ENCODE results near the gene CCDC148.

Gene CCDC148

GRCh38 chr2:158143703-158144360, 312.7 kb downstream of the CCDC148 start:
- H3K9me2 ChIP-seq (replicated peaks; ENCODE audit: control insufficient read depth, low read length): no peaks in the 10 kb centered on the region
- no peaks in the 10 kb centered on the region for H3K4me1 ChIP-seq (ENCODE audit: control insufficient read depth, low read length)
- no peaks in the 10 kb centered on the region for H3K9me3 ChIP-seq (ENCODE audit: control insufficient read depth, insufficient read depth, low read length)
- TF ChIP-seq CTCF (IDR thresholded peaks at IDR 0.05; ENCODE audit: low read depth, low read length, poor library complexity, severe bottlenecking): no peak
- TF ChIP-seq EZH2phosphoT487 (IDR thresholded peaks at IDR 0.05; ENCODE audit: borderline replicate concordance, low read length): no peak
- no peak overlapping the region for H3K4me2 ChIP-seq (ENCODE audit: low read length)
- no peaks in the 10 kb centered on the region for H3F3A ChIP-seq (ENCODE audit: control insufficient read depth, insufficient read depth)
- H3K27ac ChIP-seq (ENCODE audit: low read depth, low read length): no peak overlapping the region
- no peaks in the 10 kb centered on the region for H4K20me1 ChIP-seq (ENCODE audit: control insufficient read depth, insufficient read depth, low read depth, low read length)
- no peaks in the 10 kb centered on the region for H3K27me3 ChIP-seq (ENCODE audit: control insufficient read depth, low read length)
- H3K36me3 ChIP-seq (ENCODE audit: control insufficient read depth, low read length): no peaks in the 10 kb centered on the region
- H3K79me2 ChIP-seq (ENCODE audit: control insufficient read depth, low read length): no peaks in the 10 kb centered on the region
- no peak overlapping the region for H3K4me3 ChIP-seq (ENCODE audit: low read length)

GRCh38 chr2:158142568-158143332, 313.8 kb downstream of the CCDC148 start:
- no peak for TF ChIP-seq EZH2phosphoT487 (IDR thresholded peaks at IDR 0.05; ENCODE audit: borderline replicate concordance, low read length)
- TF ChIP-seq CTCF (IDR thresholded peaks at IDR 0.05; ENCODE audit: low read depth, low read length, poor library complexity, severe bottlenecking): no peak
- Histone ChIP-seq H4K20me1 (ENCODE audit: control insufficient read depth, insufficient read depth, low read depth, low read length) (no peaks in the 10 kb centered on the region), H3K4me2 (ENCODE audit: low read length) (no peak overlapping the region), H3K79me2 (ENCODE audit: control insufficient read depth, low read length) (no peaks in the 10 kb centered on the region), H3K27ac (ENCODE audit: low read depth, low read length) (no peak overlapping the region), H3K9me2 (replicated peaks; ENCODE audit: control insufficient read depth, low read length) (no peaks in the 10 kb centered on the region), H3K36me3 (ENCODE audit: control insufficient read depth, low read length) (no peaks in the 10 kb centered on the region), H3K4me3 (ENCODE audit: low read length) (no peak overlapping the region), H3K27me3 (ENCODE audit: control insufficient read depth, low read length) (no peaks in the 10 kb centered on the region), H3F3A (ENCODE audit: control insufficient read depth, insufficient read depth) (no peaks in the 10 kb centered on the region), H3K9me3 (ENCODE audit: control insufficient read depth, insufficient read depth, low read length) (no peaks in the 10 kb centered on the region), H3K4me1 (ENCODE audit: control insufficient read depth, low read length) (no peaks in the 10 kb centered on the region)

- Histone ChIP-seq H3K27ac (ENCODE audit: low read depth, low read length) (no peak overlapping the region), H3K27me3 (ENCODE audit: control insufficient read depth, low read length) (no peaks in the 10 kb centered on the region), H3K4me3 (ENCODE audit: low read length) (no peak overlapping the region), H4K20me1 (ENCODE audit: control insufficient read depth, insufficient read depth, low read depth, low read length) (no peaks in the 10 kb centered on the region), H3K4me1 (ENCODE audit: control insufficient read depth, low read length) (no peaks in the 10 kb centered on the region), H3K9me2 (replicated peaks; ENCODE audit: control insufficient read depth, low read length) (no peaks in the 10 kb centered on the region), H3F3A (ENCODE audit: control insufficient read depth, insufficient read depth) (no peaks in the 10 kb centered on the region), H3K9me3 (ENCODE audit: control insufficient read depth, insufficient read depth, low read length) (no peaks in the 10 kb centered on the region), H3K4me2 (ENCODE audit: low read length) (no peak overlapping the region), H3K79me2 (ENCODE audit: control insufficient read depth, low read length) (no peaks in the 10 kb centered on the region), H3K36me3 (ENCODE audit: control insufficient read depth, low read length) (no peaks in the 10 kb centered on the region)
- TF ChIP-seq EZH2phosphoT487 (IDR thresholded peaks at IDR 0.05; ENCODE audit: borderline replicate concordance, low read length): no peak
Observed at GRCh38 chr2:158142165-158142564, 314.4 kb downstream of the CCDC148 start.

GRCh38 chr2:158140201-158140600, 316.4 kb downstream of the CCDC148 start:
- Histone ChIP-seq H3K79me2 (ENCODE audit: control insufficient read depth, low read length) (no peaks in the 10 kb centered on the region), H3K9me3 (ENCODE audit: control insufficient read depth, insufficient read depth, low read length) (no peaks in the 10 kb centered on the region), H3K27me3 (ENCODE audit: control insufficient read depth, low read length) (no peaks in the 10 kb centered on the region), H3F3A (ENCODE audit: control insufficient read depth, insufficient read depth) (no peaks in the 10 kb centered on the region), H3K4me3 (ENCODE audit: low read length) (no peak overlapping the region), H3K4me1 (ENCODE audit: control insufficient read depth, low read length) (no peaks in the 10 kb centered on the region), H4K20me1 (ENCODE audit: control insufficient read depth, insufficient read depth, low read depth, low read length) (no peaks in the 10 kb centered on the region), H3K9me2 (replicated peaks; ENCODE audit: control insufficient read depth, low read length) (no peaks in the 10 kb centered on the region), H3K27ac (ENCODE audit: low read depth, low read length) (no peak overlapping the region), H3K4me2 (ENCODE audit: low read length) (no peak overlapping the region), H3K36me3 (ENCODE audit: control insufficient read depth, low read length) (no peaks in the 10 kb centered on the region)
- no peak for TF ChIP-seq EZH2phosphoT487 (IDR thresholded peaks at IDR 0.05; ENCODE audit: borderline replicate concordance, low read length)
- no peak for TF ChIP-seq CTCF (IDR thresholded peaks at IDR 0.05; ENCODE audit: low read depth, low read length, poor library complexity, severe bottlenecking)
